Ishikawa (cell line): ENCODE data around the gene UNCX.

ENCODE experiments used
- CEBPB ChIP-seq: IDR thresholded peaks from 2 replicates; pipeline ENCODE4 v1.6.1; 2012
- CREB1 ChIP-seq: IDR thresholded peaks from 2 replicates; pipeline ENCODE4 v1.6.1; 2012; ENCODE audit warnings: low read depth
- EGR1 ChIP-seq: IDR thresholded peaks from 2 replicates; pipeline ENCODE4 v1.6.1; 2012
- EP300 ChIP-seq: IDR thresholded peaks from 2 replicates; pipeline ENCODE4 v1.6.1; 2012; ENCODE audit warnings: borderline replicate concordance
- FOXM1 ChIP-seq: IDR thresholded peaks from 2 replicates; pipeline ENCODE4 v1.6.1; 2012; ENCODE audit warnings: low read depth, borderline replicate concordance
- MAX ChIP-seq: IDR thresholded peaks from 2 replicates; pipeline ENCODE4 v1.6.1; 2012
- NFIC ChIP-seq: IDR thresholded peaks from 2 replicates; pipeline ENCODE4 v1.6.1; 2012
- RAD21 ChIP-seq: IDR thresholded peaks from 2 replicates; pipeline ENCODE4 v1.6.1; 2012; ENCODE audit warnings: low read depth
- REST ChIP-seq: IDR thresholded peaks from 2 replicates; pipeline ENCODE4 v1.6.1; 2012; ENCODE audit warnings: low read depth, mild to moderate bottlenecking
- TAF1 ChIP-seq: IDR thresholded peaks from 2 replicates; pipeline ENCODE4 v1.6.1; 2012; ENCODE audit warnings: low read depth, mild to moderate bottlenecking
- TCF12 ChIP-seq: IDR thresholded peaks from 2 replicates; pipeline ENCODE4 v1.6.1; 2012; ENCODE audit warnings: low read depth
- TEAD4 ChIP-seq: IDR thresholded peaks from 2 replicates; pipeline ENCODE4 v1.6.1; 2012
- YY1 ChIP-seq: IDR thresholded peaks from 2 replicates; pipeline ENCODE4 v1.6.1; 2012; ENCODE audit warnings: low read depth
- ZBTB7A ChIP-seq: IDR thresholded peaks from 2 replicates; pipeline ENCODE4 v1.6.1; 2012; ENCODE audit warnings: low read depth

GRCh38 chr7:1243964-1244416, 11.3 kb downstream of the UNCX start:
- no peak for TF ChIP-seq EP300
- no peak for TF ChIP-seq RAD21
- TF ChIP-seq YY1, result no peak
- TF ChIP-seq REST, result no peak
- TF ChIP-seq EGR1, result no peak
- no peak for TF ChIP-seq CEBPB
- no peak for TF ChIP-seq TEAD4
- no peak for TF ChIP-seq MAX
- no peak for TF ChIP-seq NFIC
- no peak for TF ChIP-seq TCF12
- no peak for TF ChIP-seq FOXM1
- no peak for TF ChIP-seq TAF1
- no peak for TF ChIP-seq CREB1
- TF ChIP-seq ZBTB7A, result no peak
